Caki2 (cell line): ENCODE measurements around the gene KRTAP3-3. TPM values are rescaled to one million over a fixed set of nuclear protein-coding genes. Genes with fewer than 3 reads are reported as not detected.
"Not testable (repeated sequence)": the region's sequence is repeated elsewhere in the genome, so short reads cannot be mapped to it uniquely, and the experiment has no call there.

Experiments used
- DNase-seq: peaks from one replicate; pipeline ENCODE4 v3.0.0-alpha.2; 2015; ENCODE audit warnings: low read depth
- in situ Hi-C: cut with HindIII; loops from 2 replicates; pipeline ENCODE4 v1.10.0; 2016; ENCODE audit warnings: low sequenced_read_pairs, low pct_unique_long_range_greater_than_20kb, mixed read lengths
- total RNA-seq: library from RNA; depleted of rRNA; stranded (reverse); fragments of >200 nt; shearing (Covaris generic); gene quantifications from 2 replicates; pipeline ENCODE4 v1.2.3, GENCODE V29; 2014; ENCODE audit warnings: low replicate concordance; rRNA removed

KRTAP3-3 gene
- not detected in 2 replicates for total RNA-seq

GRCh38 chr17:40993839-40994238 lies at the start of gene KRTAP3-3:
KRTAP3-3 (minus strand) TSS chr17:40994164; CDS start chr17:40994097, 67 bp downstream.
- no peak for DNase-seq
- in situ Hi-C loops, result no loop called here

DNA sequence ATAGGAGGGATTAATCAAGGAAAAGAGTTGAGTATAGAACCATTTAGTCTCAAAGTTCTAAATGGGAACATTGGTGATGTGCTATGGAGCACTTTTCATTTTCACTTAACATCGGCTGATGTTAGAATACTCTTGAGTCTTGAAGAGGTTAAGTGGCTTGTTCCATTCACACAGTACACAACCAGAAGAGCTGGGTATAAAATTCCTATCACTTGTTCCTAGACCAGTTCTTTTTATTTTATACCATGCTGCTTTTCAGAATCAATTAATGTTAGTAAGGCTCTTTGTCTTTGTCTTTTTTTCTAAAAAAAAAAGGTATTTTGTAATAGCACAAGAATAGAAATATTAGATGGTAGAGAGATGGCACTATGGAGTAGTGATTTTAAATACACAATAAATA lies 49.0 kb upstream of the KRTAP3-3 start:
- DNase-seq, result no peak
- in situ Hi-C loops, result no loop called here

DNA sequence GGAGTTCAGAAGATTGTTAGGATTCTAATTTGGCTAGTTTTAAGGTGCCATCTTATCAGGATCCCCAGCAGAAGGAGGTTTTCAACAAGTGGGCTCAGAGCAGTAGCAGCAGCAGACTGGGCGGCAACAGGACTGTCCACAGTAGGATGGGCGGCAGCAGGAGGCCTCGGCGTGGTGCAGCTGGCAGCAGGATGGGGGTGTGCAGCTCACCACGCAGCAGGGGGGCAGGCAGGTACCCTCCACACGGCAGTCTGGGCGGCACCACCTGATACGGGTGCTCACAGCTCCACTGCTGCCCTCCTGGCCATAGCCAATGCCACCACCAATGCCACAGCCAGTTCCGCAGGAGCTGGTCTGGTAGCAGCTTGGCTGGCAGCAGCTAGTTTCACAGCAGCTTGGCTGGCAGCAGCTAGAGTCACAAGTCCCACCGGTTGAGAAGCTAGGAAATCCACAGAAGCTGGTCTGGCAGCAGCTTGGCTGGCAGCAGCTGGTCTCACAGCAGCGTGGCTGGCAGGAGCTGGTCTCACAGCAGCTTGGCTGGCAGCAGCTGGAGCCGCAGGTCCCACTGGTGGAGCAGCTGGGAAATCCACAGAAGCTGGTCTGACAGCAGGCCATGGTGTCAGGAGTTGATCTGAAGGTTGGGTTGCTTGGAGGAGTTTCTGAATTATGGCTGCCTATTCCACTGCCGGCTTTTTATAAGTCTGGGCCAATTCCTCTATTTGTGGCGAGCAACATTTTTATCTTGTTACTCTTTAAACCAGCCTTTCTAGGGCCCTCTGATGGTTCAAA lies 47.0 kb upstream of the KRTAP3-3 start, which contains the start of gene KRTAP1-1:
Gene KRTAP1-1 (minus strand): TSS at position 668 of the 789 bp plus-strand sequence. CDS start 53 bp downstream, at position 615.
- in situ Hi-C loops, DNase-seq: not testable (repeated sequence)

GRCh38 chr17:41037853-41038350 lies 43.9 kb upstream of the KRTAP3-3 start:
- in situ Hi-C loops, result no loop called here
- no peak for DNase-seq

- DNase-seq, in situ Hi-C loops: not testable (repeated sequence)
Observed at GRCh38 chr17:41034346-41034935, 40.5 kb upstream of the KRTAP3-3 start, which contains the start of gene KRTAP1-3. KRTAP1-3 (minus strand) TSS chr17:41034874; CDS start chr17:41034821, 53 bp downstream.

DNA sequence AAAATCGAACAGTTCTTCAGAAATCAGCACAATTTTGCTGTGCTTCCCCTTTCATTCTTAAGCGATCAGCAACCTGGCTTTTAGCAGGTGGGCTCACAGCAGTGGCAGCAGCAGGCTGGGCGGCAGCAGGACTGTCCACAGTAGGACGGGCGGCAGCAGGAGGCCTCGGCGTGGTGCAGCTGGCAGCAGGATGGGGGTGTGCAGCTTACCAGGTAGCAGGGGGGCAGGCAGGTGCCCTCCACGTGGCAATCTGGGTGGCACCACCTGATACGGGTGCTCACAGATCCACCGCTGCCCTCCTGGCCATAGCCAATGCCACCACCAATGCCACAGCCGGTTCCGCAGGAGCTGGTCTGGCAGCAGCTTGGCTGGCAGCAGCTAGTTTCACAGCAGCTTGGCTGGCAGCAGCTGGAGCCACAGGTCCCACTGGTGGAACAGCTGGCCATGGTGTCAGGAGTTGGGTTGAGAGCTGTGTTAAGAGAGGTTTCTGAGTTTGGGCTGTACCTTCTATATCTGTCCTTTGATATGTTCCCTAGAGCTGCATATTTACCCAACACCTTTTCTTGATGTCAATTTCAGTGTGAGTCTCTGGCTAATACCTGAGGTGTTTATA lies 35.8 kb upstream of the KRTAP3-3 start, which contains the start of gene KRTAP1-4:
Gene KRTAP1-4 (minus strand): TSS at position 563 of the 613 bp plus-strand sequence. CDS start 117 bp downstream, at position 446.
- DNase-seq, result no peak
- in situ Hi-C loops, result no loop called here

DNA sequence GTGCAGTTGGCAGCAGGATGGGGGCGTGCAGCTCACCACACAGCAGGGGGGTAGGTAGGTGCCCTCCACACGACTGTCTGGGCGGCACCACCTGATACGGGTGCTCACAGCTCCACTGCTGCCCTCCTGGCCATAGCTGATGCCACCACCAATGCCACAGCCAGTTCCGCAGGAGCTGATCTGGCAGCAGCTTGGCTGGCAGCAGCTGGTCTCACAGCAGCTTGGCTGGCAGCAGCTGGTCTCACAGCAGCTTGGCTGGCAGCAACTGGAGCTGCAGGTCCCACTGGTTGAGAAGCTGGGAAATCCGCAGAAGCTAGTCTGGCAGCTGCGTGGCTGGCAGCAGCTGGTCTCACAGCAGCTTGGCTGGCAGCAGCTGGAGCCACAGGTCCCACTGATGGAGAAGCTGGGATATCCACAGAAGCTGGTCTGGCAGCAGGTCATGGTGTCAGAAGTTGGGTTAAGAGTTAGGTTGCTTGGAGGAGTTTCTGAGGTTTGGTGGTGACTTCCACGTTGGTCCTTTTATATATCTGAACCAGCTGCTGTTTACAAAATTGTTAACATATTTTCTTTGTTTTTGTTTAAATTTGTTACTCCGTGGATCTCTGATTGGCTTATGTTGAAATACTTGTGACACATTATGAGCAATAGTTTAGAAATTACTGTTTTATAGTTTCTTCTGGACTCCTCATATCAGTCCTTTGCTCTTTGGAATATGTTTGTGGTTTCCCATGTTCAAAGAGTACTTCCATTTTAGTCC lies 32.9 kb upstream of the KRTAP3-3 start, which contains the start of gene KRTAP1-5:
Gene KRTAP1-5 (minus strand): TSS at position 494 of the 757 bp plus-strand sequence. CDS start 53 bp downstream, at position 441.
- no peak for DNase-seq
- in situ Hi-C loops, result no loop called here

GRCh38 chr17:41024697-41025096 lies 30.7 kb upstream of the KRTAP3-3 start:
- DNase-seq, result no peak
- in situ Hi-C loops, result no loop called here

GRCh38 chr17:41020336-41020735 lies 26.4 kb upstream of the KRTAP3-3 start:
- in situ Hi-C loops, result no loop called here
- DNase-seq, result peak; percentile 61

DNA sequence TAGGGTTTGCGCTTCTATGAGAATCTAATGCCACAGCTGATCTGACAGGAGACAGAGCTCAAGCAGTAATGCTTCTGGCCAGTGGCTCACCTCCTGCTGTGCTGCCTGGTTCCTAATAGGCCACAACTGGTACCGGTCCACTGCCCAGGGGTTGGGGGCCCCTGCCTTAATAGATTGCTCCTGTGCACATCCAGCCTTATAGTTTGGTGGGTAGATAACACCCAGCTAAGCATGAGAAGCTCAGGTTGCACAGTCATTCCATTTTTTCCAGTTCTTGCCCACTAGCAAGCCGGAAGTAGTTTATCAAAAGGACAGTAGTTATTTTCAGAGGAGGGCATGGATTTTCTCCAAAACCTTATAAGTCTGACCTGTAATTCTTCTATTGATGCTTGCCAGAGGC lies 25.5 kb upstream of the KRTAP3-3 start:
- in situ Hi-C loops, result no loop called here
- no peak for DNase-seq

- DNase-seq, result no peak
- in situ Hi-C loops, result no loop called here
Observed at GRCh38 chr17:41018541-41018940, 24.6 kb upstream of the KRTAP3-3 start.

DNA sequence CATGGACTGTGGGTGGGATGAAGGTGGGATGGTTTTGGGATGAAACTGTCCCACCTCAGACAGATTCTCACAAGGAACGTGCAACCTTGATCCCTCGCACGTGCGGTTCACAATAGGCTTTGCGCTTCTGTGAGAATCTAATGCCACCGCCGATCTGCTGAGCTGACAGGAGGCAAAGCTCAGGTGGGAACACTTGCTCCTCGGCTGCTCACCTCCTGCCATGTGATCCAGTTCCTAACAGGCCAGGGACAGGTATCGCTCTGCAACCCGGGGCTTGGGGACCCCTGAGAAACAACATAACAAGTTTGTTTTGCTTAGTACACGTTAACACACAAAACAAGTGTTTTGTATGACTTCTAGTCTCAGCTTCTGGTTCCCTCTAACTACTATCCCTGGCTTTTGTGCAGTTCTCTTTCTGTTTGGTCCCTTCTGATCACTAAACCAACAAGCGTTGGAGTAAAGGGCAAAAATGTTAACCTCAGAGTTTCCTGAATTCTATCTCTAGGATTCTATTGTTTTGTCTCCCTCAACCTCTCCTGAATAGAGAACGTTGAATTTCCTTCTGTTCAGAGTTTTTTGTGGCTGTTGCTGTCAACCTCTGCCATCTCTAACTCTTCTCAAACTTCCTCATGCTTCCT lies 22.7 kb upstream of the KRTAP3-3 start:
- in situ Hi-C loops, result no loop called here
- DNase-seq, result no peak

DNA sequence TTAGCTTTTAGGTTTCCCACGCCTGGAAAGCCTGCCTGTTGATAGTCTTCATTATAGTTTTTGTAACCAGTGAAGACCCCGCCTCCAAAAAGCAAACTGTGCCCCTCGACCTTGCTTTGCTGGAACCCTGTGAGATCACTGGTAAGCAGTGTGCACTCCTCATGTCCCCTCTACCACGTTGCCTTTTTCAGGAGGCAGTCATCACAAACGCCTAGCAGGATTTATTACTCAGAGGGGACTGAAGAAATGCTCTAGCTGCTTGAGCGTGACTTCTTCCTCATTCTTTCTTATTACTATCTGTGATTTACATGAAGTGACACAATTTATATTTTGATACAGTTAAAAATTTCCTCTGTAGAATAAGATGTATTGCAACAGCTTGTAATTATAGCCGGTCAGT lies 21.5 kb upstream of the KRTAP3-3 start:
- peak; percentile 47 for DNase-seq
- in situ Hi-C loops, result no loop called here

GRCh38 chr17:41013606-41014005 lies 19.6 kb upstream of the KRTAP3-3 start:
- DNase-seq, result no peak
- in situ Hi-C loops, result no loop called here

DNA sequence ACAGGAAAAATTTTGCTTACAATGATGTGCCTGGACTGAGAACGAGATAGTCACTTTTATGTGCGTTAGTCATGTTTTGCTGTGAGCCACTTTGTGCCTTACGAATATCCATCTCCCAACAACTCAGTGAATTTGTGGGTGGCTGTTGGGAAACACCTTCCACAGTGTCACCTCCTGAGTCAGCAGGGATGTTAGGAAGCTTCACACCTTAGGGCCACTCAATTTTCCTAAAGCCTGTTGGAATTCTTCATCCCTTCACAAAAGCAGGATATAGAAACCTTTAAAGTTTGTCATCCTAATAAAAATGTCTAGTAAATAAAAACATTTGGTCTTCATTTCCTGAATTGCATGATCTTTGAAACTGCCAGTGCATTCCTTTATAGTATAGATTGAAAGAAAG lies 19.2 kb upstream of the KRTAP3-3 start:
- in situ Hi-C loops, result no loop called here
- DNase-seq, result no peak

GRCh38 chr17:41012326-41013120 lies 18.6 kb upstream of the KRTAP3-3 start:
- no peak for DNase-seq
- in situ Hi-C loops, result no loop called here

DNA sequence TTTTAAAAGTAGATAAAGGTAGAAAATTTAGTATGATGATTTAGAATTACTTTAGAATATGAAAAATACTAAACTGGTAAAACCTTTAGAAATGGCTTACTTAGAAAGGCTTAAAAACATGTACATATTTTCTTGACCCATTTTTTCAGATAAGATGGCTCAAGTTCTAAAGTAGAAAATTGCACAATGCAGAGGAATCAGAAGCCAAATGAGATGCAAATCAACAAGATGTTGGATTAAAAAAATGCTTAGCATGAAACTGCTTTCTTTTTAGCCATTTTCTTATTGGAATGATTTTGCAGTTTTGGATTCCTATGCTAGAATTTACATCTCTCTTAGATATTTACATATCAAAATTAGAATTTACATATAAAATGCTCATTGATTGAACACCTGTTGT lies 16.5 kb upstream of the KRTAP3-3 start:
- no peak for DNase-seq
- in situ Hi-C loops, result no loop called here
